TTC549 (cell line): ENCODE measurements around the gene NPTX1.

Experiments
- FAIRE-seq: peaks from 2 replicates; lab custom pipeline; 2012; peaks lifted over from hg19 to GRCh38; lab: Jason Lieb, UNC

The NPTX1 gene

DNA sequence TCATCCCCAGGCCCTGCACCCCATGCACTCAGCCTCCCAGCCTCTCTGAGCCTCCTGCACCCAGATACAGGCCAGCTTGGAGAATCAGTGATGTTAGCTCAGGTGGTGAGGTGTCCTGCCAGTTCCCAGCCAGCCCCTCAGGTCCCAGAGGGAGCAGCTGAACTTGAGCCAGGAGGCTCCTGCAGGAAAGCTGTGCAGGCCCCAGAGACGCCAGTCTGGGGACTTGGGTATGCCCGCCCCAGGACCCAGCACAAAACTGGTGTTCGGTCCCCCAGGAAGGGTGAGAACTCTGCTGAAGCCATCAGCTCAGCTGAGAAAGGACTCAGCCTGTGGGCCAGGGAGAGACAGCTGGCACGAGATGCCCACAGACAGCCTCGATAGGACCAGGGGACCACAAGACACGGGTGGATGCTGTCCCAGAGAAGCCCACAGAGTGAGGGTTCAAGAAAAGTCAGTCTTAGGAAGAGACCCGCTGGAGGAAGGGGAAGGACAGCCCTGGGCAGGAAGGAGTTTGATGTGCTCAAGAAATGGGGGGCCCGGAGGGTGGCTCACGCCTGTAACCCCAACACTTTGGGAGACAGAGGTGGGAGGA lies 50.5 kb downstream of the NPTX1 start:
- no peak for FAIRE-seq

DNA sequence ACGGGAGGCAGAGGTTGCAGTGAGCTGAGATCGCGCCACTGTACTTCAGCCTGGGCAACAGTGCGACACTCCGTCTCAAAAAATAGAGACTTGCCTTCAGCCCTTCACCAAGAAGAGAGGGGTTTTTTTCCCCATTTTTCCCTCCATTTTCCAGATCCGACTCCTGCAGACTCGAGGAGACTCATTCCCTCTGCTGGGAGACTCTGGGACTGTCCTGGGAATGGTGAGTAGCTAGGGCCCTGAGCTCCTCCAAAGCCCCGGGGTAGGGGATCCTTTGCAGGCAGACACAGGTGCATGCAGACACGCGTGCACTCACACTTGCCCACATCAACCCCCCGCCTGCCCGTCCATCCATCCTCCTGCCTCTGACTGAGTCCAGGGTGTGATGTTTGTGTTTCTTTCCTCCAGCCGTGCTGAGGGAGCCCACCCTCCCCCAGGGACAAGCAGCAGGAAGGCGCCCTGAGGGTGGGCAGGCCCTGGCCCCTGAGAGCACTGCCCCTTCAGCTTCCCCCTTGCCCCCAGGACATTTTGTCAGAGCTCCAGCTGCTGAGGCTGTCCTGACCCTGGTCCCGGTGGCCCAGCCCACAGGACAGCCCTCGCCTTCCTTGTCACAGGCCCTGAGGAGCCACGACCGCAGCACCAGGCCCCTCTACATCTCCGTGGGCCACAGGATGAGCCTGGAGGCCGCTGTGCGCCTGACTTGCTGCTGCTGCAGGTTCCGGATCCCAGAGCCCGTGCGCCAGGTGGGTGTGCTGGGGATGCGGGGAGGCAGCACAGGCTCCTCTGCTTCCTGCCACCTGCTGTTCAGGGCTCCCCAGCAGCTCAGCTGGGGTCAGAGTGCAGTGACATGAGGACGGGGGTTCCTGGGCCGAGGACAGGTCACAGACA lies 51.3 kb downstream of the NPTX1 start:
- FAIRE-seq, result no peak

DNA sequence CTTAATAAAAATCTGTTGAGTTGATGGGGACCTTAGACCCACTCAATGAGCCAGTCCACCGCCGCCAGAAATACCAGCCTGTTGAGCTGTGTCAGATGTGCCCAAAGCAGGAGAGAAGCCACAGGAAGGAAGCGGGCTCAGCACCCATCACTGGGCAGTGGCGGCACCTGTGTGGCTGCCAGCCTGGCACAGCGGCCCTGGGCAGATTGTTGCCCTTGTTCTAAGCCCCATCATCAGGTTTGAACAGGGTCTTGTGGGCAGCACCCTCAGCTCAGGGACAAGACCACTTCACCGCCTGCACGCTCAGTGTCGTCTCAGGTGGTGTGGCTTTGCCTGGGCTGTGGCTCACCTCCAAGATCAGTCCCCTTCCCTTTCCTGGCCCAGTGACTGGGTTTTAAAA lies 52.1 kb downstream of the NPTX1 start:
- no peak for FAIRE-seq

DNA sequence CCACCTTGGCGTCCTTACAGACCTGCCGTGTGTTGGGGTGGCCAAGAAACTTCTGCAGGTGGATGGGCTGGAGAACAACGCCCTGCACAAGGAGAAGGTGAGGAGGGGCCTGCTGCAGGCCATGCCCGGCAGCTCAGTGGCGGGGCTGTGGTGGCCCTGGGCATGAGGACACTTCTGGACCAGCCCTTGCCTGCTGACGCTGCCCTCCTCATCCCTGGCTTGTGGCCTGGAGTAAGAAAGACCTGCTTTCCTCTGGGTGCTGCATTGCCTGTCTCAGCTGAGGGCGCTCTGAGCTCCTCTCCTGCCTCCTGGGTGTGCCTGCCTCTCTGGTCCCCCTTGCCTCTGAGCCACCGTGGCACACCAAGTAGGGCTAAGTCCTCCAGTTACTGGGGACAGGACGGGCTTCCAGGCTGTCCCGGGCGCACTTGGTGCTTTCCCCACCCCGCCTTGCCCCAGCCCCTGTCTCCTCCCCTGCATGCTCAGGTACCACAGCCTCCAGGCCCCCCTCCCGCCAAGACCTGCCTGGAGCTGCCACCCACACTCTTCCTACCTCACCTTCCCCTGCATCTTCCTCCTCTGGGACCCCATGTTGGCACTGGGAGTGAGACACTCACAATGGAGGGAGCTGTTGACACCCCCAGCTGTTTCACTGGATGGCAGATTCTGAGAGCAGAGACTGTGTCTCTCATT lies 52.7 kb downstream of the NPTX1 start:
- no peak for FAIRE-seq

DNA sequence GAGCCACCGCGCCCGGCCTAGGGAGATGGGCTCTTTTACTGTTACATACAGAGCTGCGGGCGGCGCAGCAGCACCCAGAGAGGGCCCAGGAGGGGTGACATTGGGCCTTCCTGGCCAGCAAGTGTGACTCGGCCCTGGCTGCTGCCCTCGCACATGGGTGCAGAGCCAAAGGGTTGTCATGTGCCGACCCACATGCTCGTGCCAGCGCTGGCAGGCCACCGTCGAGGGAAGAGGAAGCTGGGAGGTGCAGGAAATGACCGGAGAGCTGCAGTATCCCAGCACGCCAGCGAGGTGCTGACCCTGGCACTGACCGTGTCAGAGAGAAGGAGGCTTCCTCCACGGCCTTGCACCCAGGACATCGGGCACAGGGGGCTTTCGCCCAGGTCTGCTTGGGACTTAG lies 53.4 kb downstream of the NPTX1 start:
- FAIRE-seq, result no peak

DNA sequence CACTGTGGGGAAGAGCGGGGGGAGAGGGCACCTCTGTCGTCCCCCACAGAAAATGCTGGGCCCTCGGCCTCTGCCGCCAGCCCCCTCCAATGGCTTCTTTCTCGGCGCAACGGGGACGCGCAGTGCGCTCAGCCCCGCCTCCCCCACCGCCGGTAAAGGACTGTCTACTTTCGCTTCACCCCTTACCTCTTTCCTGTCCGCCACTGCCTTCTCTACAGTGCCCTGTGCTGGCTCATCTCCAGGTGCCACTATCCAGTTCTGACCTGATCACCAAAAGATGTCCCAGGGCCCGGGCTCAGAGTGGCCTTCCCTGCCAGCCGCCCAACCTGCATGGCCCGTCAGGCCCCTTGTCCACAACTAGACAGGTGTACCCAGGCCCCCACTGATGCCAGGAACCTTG lies 54.1 kb downstream of the NPTX1 start:
- FAIRE-seq, result no peak

DNA sequence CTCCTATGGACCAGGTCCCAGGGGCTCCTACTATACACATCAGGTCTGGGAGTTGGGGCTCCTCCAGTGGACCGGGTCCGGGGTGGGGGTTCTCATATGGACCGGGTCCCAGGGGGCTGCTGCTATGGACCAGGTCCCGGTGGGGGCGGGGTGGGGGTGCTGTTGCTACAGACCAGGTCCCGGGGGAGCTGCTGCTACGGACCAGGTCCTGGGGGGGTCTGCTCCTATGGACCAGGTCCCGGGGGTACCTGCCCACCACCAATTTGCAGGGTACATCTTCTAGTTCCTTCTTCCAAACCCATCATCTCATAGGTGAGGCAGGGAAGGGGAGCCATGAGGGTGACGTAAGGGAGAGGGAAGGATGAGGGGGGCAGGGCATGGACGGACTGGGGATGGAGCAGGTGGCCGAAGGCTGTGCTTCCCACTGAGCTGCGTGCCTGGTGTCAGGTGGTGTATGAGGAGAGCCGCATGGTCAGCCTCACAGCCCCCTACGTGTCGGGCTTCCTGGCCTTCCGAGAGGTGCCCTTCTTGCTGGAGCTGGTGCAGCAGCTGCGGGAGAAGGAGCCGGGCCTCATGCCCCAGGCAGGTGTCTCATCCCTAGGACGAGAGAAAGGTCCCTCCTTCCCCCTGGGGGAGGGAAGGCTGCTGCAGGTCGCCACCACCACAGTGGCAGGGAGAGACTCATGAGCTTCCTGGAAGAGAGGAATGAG lies 54.9 kb downstream of the NPTX1 start:
- FAIRE-seq, result no peak

DNA sequence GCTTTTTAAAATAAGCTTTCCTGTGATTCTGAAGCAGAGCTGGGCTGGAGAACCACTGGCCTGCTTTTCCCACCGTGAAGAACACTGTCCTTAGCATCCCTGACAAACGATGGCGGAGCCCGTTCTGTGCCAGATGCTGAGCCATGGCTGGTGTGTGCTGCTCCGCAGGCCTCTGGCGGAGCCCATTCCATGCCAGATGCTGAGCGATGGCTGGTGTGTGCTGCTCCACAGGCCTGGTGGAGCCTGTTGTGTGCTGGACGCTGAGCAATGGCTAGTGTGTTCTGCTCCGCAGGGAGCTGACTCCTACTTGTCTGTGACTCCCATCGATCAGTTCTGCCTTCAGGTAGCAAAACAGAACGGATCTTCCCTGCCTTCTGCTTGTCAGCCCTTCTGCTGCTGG lies 57.2 kb downstream of the NPTX1 start:
- FAIRE-seq, result no peak

DNA sequence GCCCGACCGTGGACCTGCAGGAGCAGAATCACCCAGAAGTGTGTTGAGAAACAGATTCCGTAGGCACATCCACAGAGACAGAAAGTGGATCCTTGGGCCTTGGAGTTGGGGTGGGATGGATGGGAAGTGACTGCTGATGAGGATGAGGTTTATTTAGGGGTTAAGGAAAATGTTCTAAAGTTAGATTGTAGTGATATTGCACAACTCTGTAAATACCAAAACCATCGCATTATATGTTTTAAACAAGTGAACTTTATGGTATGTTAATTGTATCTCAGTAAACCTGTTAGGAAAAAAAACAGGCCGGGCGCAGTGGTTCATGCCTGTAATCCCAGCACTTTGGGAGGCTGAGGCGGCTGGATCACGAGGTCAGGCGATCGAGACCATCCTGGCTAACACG lies 57.8 kb downstream of the NPTX1 start:
- FAIRE-seq, result no peak
